Glomerular endothelial cell (primary cell): ENCODE results near the gene RTN4RL1. TPM values are rescaled to one million over a fixed set of nuclear protein-coding genes. Genes with fewer than 3 reads are reported as not detected.

ENCODE experiments used
- DNase-seq: peaks from one replicate; pipeline ENCODE4 v3.0.0-alpha.2; 2011; ENCODE audit warnings: low read depth, low spot score; ENCODE audit errors: extremely low read depth
- total RNA-seq: library from RNA; depleted of rRNA; stranded (reverse); fragments of >200 nt; gene quantifications from 2 replicates; pipeline ENCODE4 v1.2.3, GENCODE V29; 2015

The RTN4RL1 gene
- total RNA-seq, 1 donor from 2014 or later = not detected

- DNase-seq = no peak
Observed at GRCh38 chr17:1979182-1979985, 45.8 kb downstream of the RTN4RL1 start.

- DNase-seq = no peak
Observed at GRCh38 chr17:1978396-1978949, 46.7 kb downstream of the RTN4RL1 start.

GRCh38 chr17:1977583-1978395 lies 47.3 kb downstream of the RTN4RL1 start:
- DNase-seq = no peak

GRCh38 chr17:1976683-1977064 lies 48.5 kb downstream of the RTN4RL1 start:
- DNase-seq = no peak

GRCh38 chr17:1976000-1976682 lies 49.0 kb downstream of the RTN4RL1 start:
- DNase-seq = no peak

GRCh38 chr17:1975573-1975972 lies 49.6 kb downstream of the RTN4RL1 start:
- no peak for DNase-seq

- no peak for DNase-seq
Observed at GRCh38 chr17:1972487-1973160, 52.5 kb downstream of the RTN4RL1 start.

- DNase-seq = no peak
Observed at GRCh38 chr17:1970843-1971384, 54.2 kb downstream of the RTN4RL1 start.

- no peak for DNase-seq
Observed at GRCh38 chr17:1969712-1970111, 55.4 kb downstream of the RTN4RL1 start.

- no peak for DNase-seq
Observed at GRCh38 chr17:1967213-1967612, 57.9 kb downstream of the RTN4RL1 start.

GRCh38 chr17:1966274-1967086 lies 58.7 kb downstream of the RTN4RL1 start:
- DNase-seq = no peak

GRCh38 chr17:1965556-1966273 lies 59.4 kb downstream of the RTN4RL1 start:
- DNase-seq = no peak

- no peak for DNase-seq
Observed at GRCh38 chr17:1963250-1963649, 61.9 kb downstream of the RTN4RL1 start.

- DNase-seq = no peak
Observed at GRCh38 chr17:1961189-1961588, 63.9 kb downstream of the RTN4RL1 start.

GRCh38 chr17:1960545-1960912 lies 64.6 kb downstream of the RTN4RL1 start:
- DNase-seq = no peak

- no peak for DNase-seq
Observed at GRCh38 chr17:1959871-1960544, 65.1 kb downstream of the RTN4RL1 start.

GRCh38 chr17:1958134-1958881 lies 66.8 kb downstream of the RTN4RL1 start:
- DNase-seq = no peak

- no peak for DNase-seq
Observed at GRCh38 chr17:1957037-1957436, 68.1 kb downstream of the RTN4RL1 start.
